Type B pancreatic cell (in vitro differentiated cells): Measurements from ENCODE around the gene ASPHD2. TPM values are rescaled to one million over a fixed set of nuclear protein-coding genes. Genes with fewer than 3 reads are reported as not detected.
A peak's percentile ranks its signal among the peaks of the same experiment; 100 is the strongest.
"Not testable (repeated sequence)": the region's sequence is repeated elsewhere in the genome, so short reads cannot be mapped to it uniquely, and the experiment has no call there.

Experiments used
- DNase-seq: peaks from one replicate; pipeline ENCODE4 v3.0.0; 2021; ENCODE audit warnings: mixed read lengths; ENCODE audit not compliant: unreplicated experiment; ENCODE audit errors: extremely low spot score
- H3K27ac Mint-ChIP-seq: 2 replicates; pipeline ENCODE4 v1.8.0; 2021; ENCODE audit warnings: mild to moderate bottlenecking, mixed read lengths
- H3K27me3 Mint-ChIP-seq: 2 replicates; pipeline ENCODE4 v1.8.0; 2021; ENCODE audit warnings: mixed read lengths
- H3K36me3 Mint-ChIP-seq: 2 replicates; pipeline ENCODE4 v1.8.0; 2021; ENCODE audit warnings: mixed read lengths
- H3K4me1 Mint-ChIP-seq: one replicate; pipeline ENCODE4 v1.8.0; 2021; ENCODE audit warnings: mixed read lengths; ENCODE audit not compliant: unreplicated experiment
- H3K4me3 Mint-ChIP-seq: 2 replicates; pipeline ENCODE4 v1.8.0; 2021; ENCODE audit warnings: mild to moderate bottlenecking, mixed read lengths
- H3K9me3 Mint-ChIP-seq: 2 replicates; pipeline ENCODE4 v1.8.0; 2021; ENCODE audit warnings: mixed read lengths
- total RNA-seq: library from RNA; stranded (reverse); gene quantifications from 2 replicates; pipeline ENCODE4 v1.2.1, GENCODE V29; 2021; ENCODE audit warnings: low replicate concordance
- TF ChIP-seq, protein P1 (sequence below): fragments of 200-600 bp; sonication (generic); conservative IDR thresholded peaks from 2 replicates; pipeline ENCODE4 v1.5.0; 2021; ENCODE audit warnings: antibody characterized with exemption, mild to moderate bottlenecking

The ASPHD2 gene
- total RNA-seq, 1 donor from 2014 or later, result 2.4 TPM

- no peak overlapping the region for H3K4me3 Mint-ChIP-seq
- H3K36me3 Mint-ChIP-seq, result no peaks in the 10 kb centered on the region
- TF ChIP-seq, protein P1, sequence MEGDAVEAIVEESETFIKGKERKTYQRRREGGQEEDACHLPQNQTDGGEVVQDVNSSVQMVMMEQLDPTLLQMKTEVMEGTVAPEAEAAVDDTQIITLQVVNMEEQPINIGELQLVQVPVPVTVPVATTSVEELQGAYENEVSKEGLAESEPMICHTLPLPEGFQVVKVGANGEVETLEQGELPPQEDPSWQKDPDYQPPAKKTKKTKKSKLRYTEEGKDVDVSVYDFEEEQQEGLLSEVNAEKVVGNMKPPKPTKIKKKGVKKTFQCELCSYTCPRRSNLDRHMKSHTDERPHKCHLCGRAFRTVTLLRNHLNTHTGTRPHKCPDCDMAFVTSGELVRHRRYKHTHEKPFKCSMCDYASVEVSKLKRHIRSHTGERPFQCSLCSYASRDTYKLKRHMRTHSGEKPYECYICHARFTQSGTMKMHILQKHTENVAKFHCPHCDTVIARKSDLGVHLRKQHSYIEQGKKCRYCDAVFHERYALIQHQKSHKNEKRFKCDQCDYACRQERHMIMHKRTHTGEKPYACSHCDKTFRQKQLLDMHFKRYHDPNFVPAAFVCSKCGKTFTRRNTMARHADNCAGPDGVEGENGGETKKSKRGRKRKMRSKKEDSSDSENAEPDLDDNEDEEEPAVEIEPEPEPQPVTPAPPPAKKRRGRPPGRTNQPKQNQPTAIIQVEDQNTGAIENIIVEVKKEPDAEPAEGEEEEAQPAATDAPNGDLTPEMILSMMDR, result peak; percentile 76
- no peaks in the 10 kb centered on the region for H3K9me3 Mint-ChIP-seq
- peaks cover 5% of the 10 kb centered on the region for H3K4me1 Mint-ChIP-seq
- no peak for DNase-seq
- H3K27me3 Mint-ChIP-seq, result peaks cover 48% of the 10 kb centered on the region
- no peak overlapping the region for H3K27ac Mint-ChIP-seq
Observed at GRCh38 chr22:26398741-26399153, 30.3 kb upstream of the ASPHD2 start.

GRCh38 chr22:26399289-26399688, 29.8 kb upstream of the ASPHD2 start:
- TF ChIP-seq, protein P1, result no peak
- no peaks in the 10 kb centered on the region for H3K36me3 Mint-ChIP-seq
- no peak overlapping the region for H3K4me3 Mint-ChIP-seq
- H3K4me1 Mint-ChIP-seq, result peaks cover 5% of the 10 kb centered on the region
- no peaks in the 10 kb centered on the region for H3K9me3 Mint-ChIP-seq
- no peak overlapping the region for H3K27ac Mint-ChIP-seq
- no peak for DNase-seq
- H3K27me3 Mint-ChIP-seq, result peaks cover 49% of the 10 kb centered on the region

GRCh38 chr22:26401726-26402125, 27.3 kb upstream of the ASPHD2 start:
- Mint-ChIP-seq H3K27ac (no peak overlapping the region), H3K4me3 (no peak overlapping the region), H3K36me3 (no peaks in the 10 kb centered on the region), H3K27me3 (peaks cover 59% of the 10 kb centered on the region), H3K4me1 (no peaks in the 10 kb centered on the region), H3K9me3 (no peaks in the 10 kb centered on the region)
- DNase-seq, result no peak
- TF ChIP-seq, protein P1, result no peak

GRCh38 chr22:26404851-26405421, 24.1 kb upstream of the ASPHD2 start:
- DNase-seq, result no peak

DNA sequence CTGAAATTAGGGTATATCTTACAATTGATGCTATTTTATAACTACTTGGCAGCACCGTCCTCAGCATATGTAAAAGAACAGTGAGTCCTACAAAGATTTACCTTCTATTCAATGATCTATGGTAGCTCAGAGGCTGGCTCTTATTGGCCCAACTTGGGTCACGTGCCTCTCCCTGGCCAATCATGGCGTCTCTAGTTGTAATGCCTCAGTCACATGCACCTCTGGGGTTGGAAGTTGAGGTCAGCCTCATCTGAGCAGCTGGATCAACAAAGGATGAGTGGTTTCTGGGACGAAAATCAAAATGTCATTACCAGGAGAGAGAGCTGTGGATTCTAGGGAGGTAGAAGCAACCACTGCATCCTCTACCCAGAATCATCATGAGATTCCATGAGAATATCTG, 22.9 kb upstream of the ASPHD2 start:
- DNase-seq, result no peak
- Mint-ChIP-seq H3K27me3 (peaks cover 56% of the 10 kb centered on the region), H3K9me3 (no peaks in the 10 kb centered on the region)

More at GRCh38 chr22:26404851-26405421, 24.1 kb upstream of the ASPHD2 start:
- TF ChIP-seq, protein P1, result no peak
- Mint-ChIP-seq H3K36me3 (no peaks in the 10 kb centered on the region), H3K4me3 (no peak overlapping the region), H3K27ac (no peak overlapping the region), H3K4me1 (no peaks in the 10 kb centered on the region), H3K9me3 (no peaks in the 10 kb centered on the region), H3K27me3 (peaks cover 55% of the 10 kb centered on the region)

GRCh38 chr22:26408562-26409220, 20.4 kb upstream of the ASPHD2 start:
- not testable (repeated sequence) for DNase-seq, H3K4me3 Mint-ChIP-seq, H3K36me3 Mint-ChIP-seq, H3K4me1 Mint-ChIP-seq, H3K27ac Mint-ChIP-seq, H3K9me3 Mint-ChIP-seq
- H3K27me3 Mint-ChIP-seq, result peaks cover 50% of the 10 kb centered on the region

More for the DNA sequence above, 22.9 kb upstream of the ASPHD2 start:
- Mint-ChIP-seq H3K27ac (no peak overlapping the region), H3K4me1 (no peaks in the 10 kb centered on the region), H3K36me3 (no peaks in the 10 kb centered on the region), H3K4me3 (no peak overlapping the region)
- TF ChIP-seq, protein P1, result no peak
